SK-N-SH treated with all-trans-retinoic acid at 6 μM for 48 hours (cell line): ENCODE data around the gene CD28.

ENCODE experiments used
- ATAC-seq: fragments of 200-7000 bp; cut with Tn5 transposase; 3 replicates; pipeline ENCODE4 v1.9.1; 2020; ENCODE audit warnings: mild to moderate bottlenecking, moderate library complexity
- ARNTL ChIP-seq: fragments of 450-650 bp; formaldehyde crosslinking; IDR thresholded peaks from 2 replicates; pipeline ENCODE4 v1.5.0; 2020; ENCODE audit warnings: low read depth, mild to moderate bottlenecking, moderate library complexity, borderline replicate concordance
- BACH2 ChIP-seq: fragments of 250-450 bp; sonication (Bioruptor Pico); IDR thresholded peaks from 2 replicates; pipeline ENCODE4 v1.9.0; 2021; ENCODE audit warnings: mild to moderate bottlenecking, borderline replicate concordance
- CSDC2 ChIP-seq: fragments of 250-450 bp; sonication (Bioruptor Pico); IDR thresholded peaks from 2 replicates; pipeline ENCODE4 v1.5.0; 2020; ENCODE audit warnings: mild to moderate bottlenecking, moderate library complexity
- ESRRG ChIP-seq: fragments of 250-450 bp; sonication (Bioruptor Pico); IDR thresholded peaks from 2 replicates; pipeline ENCODE4 v1.6.1; 2021; ENCODE audit warnings: mild to moderate bottlenecking
- GLIS3 ChIP-seq: fragments of 250-450 bp; sonication (Bioruptor Pico); IDR thresholded peaks from 2 replicates; pipeline ENCODE4 v1.5.0; 2020; ENCODE audit warnings: mild to moderate bottlenecking, moderate library complexity
- OSR1 ChIP-seq: fragments of 250-450 bp; sonication (Bioruptor Pico); IDR thresholded peaks from 2 replicates; pipeline ENCODE4 v1.8.0; 2022; ENCODE audit warnings: moderate library complexity, mild to moderate bottlenecking, inconsistent platforms
- RARB ChIP-seq: fragments of 250-450 bp; sonication (Bioruptor Pico); IDR thresholded peaks from 2 replicates; pipeline ENCODE4 v1.8.0; 2021; ENCODE audit warnings: mild to moderate bottlenecking, moderate library complexity
- SNAI2 ChIP-seq: fragments of 250-450 bp; sonication (Bioruptor Pico); IDR thresholded peaks from 2 replicates; pipeline ENCODE4 v1.5.0; 2020; ENCODE audit warnings: mild to moderate bottlenecking, moderate library complexity
- TOX ChIP-seq: fragments of 250-450 bp; sonication (Bioruptor Pico); IDR thresholded peaks from 2 replicates; pipeline ENCODE4 v1.8.0; 2021; ENCODE audit warnings: mild to moderate bottlenecking, moderate library complexity, borderline replicate concordance
- ZC3H10 ChIP-seq: fragments of 250-450 bp; sonication (Bioruptor Pico); IDR thresholded peaks from 2 replicates; pipeline ENCODE4 v1.5.1; 2021; ENCODE audit warnings: mild to moderate bottlenecking, moderate library complexity
- ZFP3 ChIP-seq: fragments of 250-450 bp; sonication (Bioruptor Pico); IDR thresholded peaks from 2 replicates; pipeline ENCODE4 v1.5.0; 2020; ENCODE audit warnings: mild to moderate bottlenecking, moderate library complexity
- ZFP30 ChIP-seq: fragments of 450-650 bp; formaldehyde crosslinking; IDR thresholded peaks from 2 replicates; pipeline ENCODE4 v1.5.0; 2022; ENCODE audit warnings: mild to moderate bottlenecking, moderate library complexity
- ZNF565 ChIP-seq: fragments of 450-650 bp; formaldehyde crosslinking; conservative IDR thresholded peaks from 2 replicates; pipeline ENCODE4 v1.5.0; 2020; ENCODE audit warnings: low read depth, mild to moderate bottlenecking, moderate library complexity
- ZNF70 ChIP-seq: fragments of 450-650 bp; formaldehyde crosslinking; IDR thresholded peaks from 2 replicates; pipeline ENCODE4 v1.5.0; 2020; ENCODE audit warnings: mild to moderate bottlenecking, moderate library complexity
- ZNF8 ChIP-seq: fragments of 450-650 bp; formaldehyde crosslinking; IDR thresholded peaks from 2 replicates; pipeline ENCODE4 v1.5.0; 2020; ENCODE audit warnings: mild to moderate bottlenecking, moderate library complexity
- TF ChIP-seq, protein P1 (sequence below): fragments of 250-450 bp; sonication (Bioruptor Pico); IDR thresholded peaks from 2 replicates; pipeline ENCODE4 v1.5.1; 2020; ENCODE audit warnings: low read depth, mild to moderate bottlenecking, moderate library complexity
- TF ChIP-seq, protein P2 (sequence below): fragments of 250-450 bp; sonication (Bioruptor Pico); IDR thresholded peaks from 2 replicates; pipeline ENCODE4 v1.5.1; 2021; ENCODE audit warnings: mild to moderate bottlenecking, moderate library complexity
- TF ChIP-seq, protein P3 (sequence below): fragments of 250-450 bp; sonication (Bioruptor Pico); IDR thresholded peaks from 2 replicates; pipeline ENCODE4 v1.8.0; 2020; ENCODE audit warnings: mild to moderate bottlenecking, moderate library complexity, borderline replicate concordance
- TF ChIP-seq, protein P4 (sequence below): fragments of 250-450 bp; sonication (Bioruptor Pico); IDR thresholded peaks from 2 replicates; pipeline ENCODE4 v1.8.0; 2021; ENCODE audit warnings: low read depth, mild to moderate bottlenecking, moderate library complexity, borderline replicate concordance
- TF ChIP-seq, protein P5 (sequence below): fragments of 250-450 bp; sonication (Bioruptor Pico); IDR thresholded peaks from 2 replicates; pipeline ENCODE4 v1.5.0; 2020; ENCODE audit warnings: mild to moderate bottlenecking, moderate library complexity

Gene CD28

DNA sequence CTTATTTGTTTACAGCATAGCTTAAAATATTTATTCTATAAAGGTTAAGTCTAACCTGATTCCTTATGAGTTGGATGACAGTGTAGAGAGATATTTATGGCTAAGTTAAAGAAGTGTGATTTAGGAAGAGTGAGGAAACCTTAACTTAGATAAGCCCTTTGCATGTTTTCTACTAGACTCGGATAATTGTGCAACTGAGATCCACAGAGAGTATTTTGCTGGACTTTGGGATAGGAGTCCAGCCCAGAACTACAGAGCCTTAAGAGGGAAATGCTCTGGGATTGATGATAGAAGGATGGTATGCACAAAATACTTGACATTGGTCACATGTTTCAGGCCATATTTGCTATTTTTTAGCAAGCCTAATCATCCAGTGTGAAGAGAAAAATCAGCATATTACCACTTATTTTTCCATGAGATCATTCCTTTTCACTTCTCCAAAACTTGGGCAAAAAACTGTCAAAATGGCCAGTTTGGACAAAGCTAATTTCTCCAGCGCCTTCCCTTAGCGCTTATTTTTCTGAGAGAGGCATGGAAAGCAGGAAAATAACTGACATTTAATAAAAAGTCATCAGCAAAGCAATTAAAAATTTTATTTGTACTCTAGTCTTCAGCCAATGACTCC lies 3.1 kb downstream of the CD28 start:
- no peak for TF ChIP-seq TOX (CRISPR knock-in tag)
- TF ChIP-seq, protein P1, sequence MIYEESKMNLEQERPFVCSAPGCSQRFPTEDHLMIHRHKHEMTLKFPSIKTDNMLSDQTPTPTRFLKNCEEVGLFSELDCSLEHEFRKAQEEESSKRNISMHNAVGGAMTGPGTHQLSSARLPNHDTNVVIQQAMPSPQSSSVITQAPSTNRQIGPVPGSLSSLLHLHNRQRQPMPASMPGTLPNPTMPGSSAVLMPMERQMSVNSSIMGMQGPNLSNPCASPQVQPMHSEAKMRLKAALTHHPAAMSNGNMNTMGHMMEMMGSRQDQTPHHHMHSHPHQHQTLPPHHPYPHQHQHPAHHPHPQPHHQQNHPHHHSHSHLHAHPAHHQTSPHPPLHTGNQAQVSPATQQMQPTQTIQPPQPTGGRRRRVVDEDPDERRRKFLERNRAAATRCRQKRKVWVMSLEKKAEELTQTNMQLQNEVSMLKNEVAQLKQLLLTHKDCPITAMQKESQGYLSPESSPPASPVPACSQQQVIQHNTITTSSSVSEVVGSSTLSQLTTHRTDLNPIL (CRISPR knock-in tag) = no peak
- TF ChIP-seq CSDC2 (CRISPR knock-in tag) = no peak
- TF ChIP-seq, protein P2, sequence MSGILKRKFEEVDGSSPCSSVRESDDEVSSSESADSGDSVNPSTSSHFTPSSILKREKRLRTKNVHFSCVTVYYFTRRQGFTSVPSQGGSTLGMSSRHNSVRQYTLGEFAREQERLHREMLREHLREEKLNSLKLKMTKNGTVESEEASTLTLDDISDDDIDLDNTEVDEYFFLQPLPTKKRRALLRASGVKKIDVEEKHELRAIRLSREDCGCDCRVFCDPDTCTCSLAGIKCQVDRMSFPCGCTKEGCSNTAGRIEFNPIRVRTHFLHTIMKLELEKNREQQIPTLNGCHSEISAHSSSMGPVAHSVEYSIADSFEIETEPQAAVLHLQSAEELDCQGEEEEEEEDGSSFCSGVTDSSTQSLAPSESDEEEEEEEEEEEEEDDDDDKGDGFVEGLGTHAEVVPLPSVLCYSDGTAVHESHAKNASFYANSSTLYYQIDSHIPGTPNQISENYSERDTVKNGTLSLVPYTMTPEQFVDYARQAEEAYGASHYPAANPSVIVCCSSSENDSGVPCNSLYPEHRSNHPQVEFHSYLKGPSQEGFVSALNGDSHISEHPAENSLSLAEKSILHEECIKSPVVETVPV (CRISPR knock-in tag) = no peak
- TF ChIP-seq, protein P3, sequence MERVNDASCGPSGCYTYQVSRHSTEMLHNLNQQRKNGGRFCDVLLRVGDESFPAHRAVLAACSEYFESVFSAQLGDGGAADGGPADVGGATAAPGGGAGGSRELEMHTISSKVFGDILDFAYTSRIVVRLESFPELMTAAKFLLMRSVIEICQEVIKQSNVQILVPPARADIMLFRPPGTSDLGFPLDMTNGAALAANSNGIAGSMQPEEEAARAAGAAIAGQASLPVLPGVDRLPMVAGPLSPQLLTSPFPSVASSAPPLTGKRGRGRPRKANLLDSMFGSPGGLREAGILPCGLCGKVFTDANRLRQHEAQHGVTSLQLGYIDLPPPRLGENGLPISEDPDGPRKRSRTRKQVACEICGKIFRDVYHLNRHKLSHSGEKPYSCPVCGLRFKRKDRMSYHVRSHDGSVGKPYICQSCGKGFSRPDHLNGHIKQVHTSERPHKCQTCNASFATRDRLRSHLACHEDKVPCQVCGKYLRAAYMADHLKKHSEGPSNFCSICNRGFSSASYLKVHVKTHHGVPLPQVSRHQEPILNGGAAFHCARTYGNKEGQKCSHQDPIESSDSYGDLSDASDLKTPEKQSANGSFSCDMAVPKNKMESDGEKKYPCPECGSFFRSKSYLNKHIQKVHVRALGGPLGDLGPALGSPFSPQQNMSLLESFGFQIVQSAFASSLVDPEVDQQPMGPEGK (CRISPR knock-in tag) = no peak
- TF ChIP-seq RARB (CRISPR knock-in tag) = no peak
- no peak for TF ChIP-seq ZFP30 (CRISPR knock-in tag)
- no peak for TF ChIP-seq ZC3H10 (CRISPR knock-in tag)
- TF ChIP-seq GLIS3 = no peak
- TF ChIP-seq, protein P4, sequence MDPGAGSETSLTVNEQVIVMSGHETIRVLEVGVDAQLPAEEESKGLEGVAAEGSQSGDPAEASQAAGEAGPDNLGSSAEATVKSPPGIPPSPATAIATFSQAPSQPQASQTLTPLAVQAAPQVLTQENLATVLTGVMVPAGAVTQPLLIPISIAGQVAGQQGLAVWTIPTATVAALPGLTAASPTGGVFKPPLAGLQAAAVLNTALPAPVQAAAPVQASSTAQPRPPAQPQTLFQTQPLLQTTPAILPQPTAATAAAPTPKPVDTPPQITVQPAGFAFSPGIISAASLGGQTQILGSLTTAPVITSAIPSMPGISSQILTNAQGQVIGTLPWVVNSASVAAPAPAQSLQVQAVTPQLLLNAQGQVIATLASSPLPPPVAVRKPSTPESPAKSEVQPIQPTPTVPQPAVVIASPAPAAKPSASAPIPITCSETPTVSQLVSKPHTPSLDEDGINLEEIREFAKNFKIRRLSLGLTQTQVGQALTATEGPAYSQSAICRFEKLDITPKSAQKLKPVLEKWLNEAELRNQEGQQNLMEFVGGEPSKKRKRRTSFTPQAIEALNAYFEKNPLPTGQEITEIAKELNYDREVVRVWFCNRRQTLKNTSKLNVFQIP (CRISPR knock-in tag) = no peak
- TF ChIP-seq ESRRG (CRISPR knock-in tag) = no peak
- ATAC-seq = no peak

DNA sequence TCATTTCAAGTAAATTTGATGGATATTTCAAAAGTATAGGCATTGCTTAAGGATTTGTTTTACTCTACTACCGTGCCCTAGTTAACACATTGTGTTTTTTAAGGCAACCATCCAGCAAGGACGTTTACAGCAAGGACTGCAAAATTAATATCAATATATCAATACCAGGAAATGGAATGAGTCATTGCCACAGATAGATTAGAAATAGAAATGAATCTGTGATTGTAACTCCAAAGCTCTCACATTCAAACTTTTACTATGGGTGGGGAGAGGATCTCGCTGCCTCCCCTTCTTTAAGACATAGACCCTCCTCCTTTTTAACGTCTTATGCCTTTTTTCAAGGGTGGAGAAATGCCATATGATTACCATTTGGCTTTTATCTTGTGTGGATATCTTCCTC lies 3.8 kb downstream of the CD28 start:
- ATAC-seq = no peak
- TF ChIP-seq BACH2 = no peak
- no peak for TF ChIP-seq SNAI2
- TF ChIP-seq, protein P5, sequence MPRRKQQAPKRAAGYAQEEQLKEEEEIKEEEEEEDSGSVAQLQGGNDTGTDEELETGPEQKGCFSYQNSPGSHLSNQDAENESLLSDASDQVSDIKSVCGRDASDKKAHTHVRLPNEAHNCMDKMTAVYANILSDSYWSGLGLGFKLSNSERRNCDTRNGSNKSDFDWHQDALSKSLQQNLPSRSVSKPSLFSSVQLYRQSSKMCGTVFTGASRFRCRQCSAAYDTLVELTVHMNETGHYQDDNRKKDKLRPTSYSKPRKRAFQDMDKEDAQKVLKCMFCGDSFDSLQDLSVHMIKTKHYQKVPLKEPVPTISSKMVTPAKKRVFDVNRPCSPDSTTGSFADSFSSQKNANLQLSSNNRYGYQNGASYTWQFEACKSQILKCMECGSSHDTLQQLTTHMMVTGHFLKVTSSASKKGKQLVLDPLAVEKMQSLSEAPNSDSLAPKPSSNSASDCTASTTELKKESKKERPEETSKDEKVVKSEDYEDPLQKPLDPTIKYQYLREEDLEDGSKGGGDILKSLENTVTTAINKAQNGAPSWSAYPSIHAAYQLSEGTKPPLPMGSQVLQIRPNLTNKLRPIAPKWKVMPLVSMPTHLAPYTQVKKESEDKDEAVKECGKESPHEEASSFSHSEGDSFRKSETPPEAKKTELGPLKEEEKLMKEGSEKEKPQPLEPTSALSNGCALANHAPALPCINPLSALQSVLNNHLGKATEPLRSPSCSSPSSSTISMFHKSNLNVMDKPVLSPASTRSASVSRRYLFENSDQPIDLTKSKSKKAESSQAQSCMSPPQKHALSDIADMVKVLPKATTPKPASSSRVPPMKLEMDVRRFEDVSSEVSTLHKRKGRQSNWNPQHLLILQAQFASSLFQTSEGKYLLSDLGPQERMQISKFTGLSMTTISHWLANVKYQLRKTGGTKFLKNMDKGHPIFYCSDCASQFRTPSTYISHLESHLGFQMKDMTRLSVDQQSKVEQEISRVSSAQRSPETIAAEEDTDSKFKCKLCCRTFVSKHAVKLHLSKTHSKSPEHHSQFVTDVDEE (CRISPR knock-in tag) = no peak
- no peak for TF ChIP-seq ARNTL (CRISPR knock-in tag)
- TF ChIP-seq, protein P1 (CRISPR knock-in tag) = no peak
- no peak for TF ChIP-seq ZNF565 (CRISPR knock-in tag)
- no peak for TF ChIP-seq RARB (CRISPR knock-in tag)
- no peak for TF ChIP-seq CSDC2 (CRISPR knock-in tag)
- TF ChIP-seq, protein P2 (CRISPR knock-in tag) = no peak
- no peak for TF ChIP-seq OSR1 (CRISPR knock-in tag)
- no peak for TF ChIP-seq GLIS3
- no peak for TF ChIP-seq ZNF8 (CRISPR knock-in tag)
- no peak for TF ChIP-seq ZFP3 (CRISPR knock-in tag)
- TF ChIP-seq ZNF70 = no peak
- TF ChIP-seq ESRRG (CRISPR knock-in tag) = no peak
- TF ChIP-seq ZC3H10 (CRISPR knock-in tag) = no peak
- TF ChIP-seq, protein P4 (CRISPR knock-in tag) = no peak
